ENCODE data around the gene CAV1.

CAV1 gene

GRCh38 chr7:116532102-116532688, 7.4 kb downstream of the CAV1 start:
- DNase-seq: no peak

GRCh38 chr7:116534790-116535189, 10.0 kb downstream of the CAV1 start:
- no peak for DNase-seq

- no peak for DNase-seq
Measured at GRCh38 chr7:116535416-116535815, 10.6 kb downstream of the CAV1 start.

- no peak for DNase-seq
Measured at GRCh38 chr7:116538138-116538537, 13.3 kb downstream of the CAV1 start.

- DNase-seq: no peak
Measured at GRCh38 chr7:116539879-116540278, 15.0 kb downstream of the CAV1 start.

- DNase-seq: no peak
Measured at GRCh38 chr7:116540743-116541142, 15.9 kb downstream of the CAV1 start.

GRCh38 chr7:116541951-116542350, 17.1 kb downstream of the CAV1 start:
- DNase-seq: no peak

GRCh38 chr7:116542618-116543017, 17.8 kb downstream of the CAV1 start:
- DNase-seq: no peak

- DNase-seq: no peak
Measured at GRCh38 chr7:116543664-116544063, 18.8 kb downstream of the CAV1 start.

GRCh38 chr7:116544487-116544886, 19.7 kb downstream of the CAV1 start:
- DNase-seq: no peak

GRCh38 chr7:116545411-116545993, 20.7 kb downstream of the CAV1 start:
- no peak for DNase-seq

GRCh38 chr7:116546054-116546453, 21.2 kb downstream of the CAV1 start:
- no peak for DNase-seq

GRCh38 chr7:116546916-116547315, 22.1 kb downstream of the CAV1 start:
- DNase-seq: no peak

- DNase-seq: no peak
Measured at GRCh38 chr7:116547347-116547746, 22.5 kb downstream of the CAV1 start.

GRCh38 chr7:116548506-116548905, 23.7 kb downstream of the CAV1 start:
- no peak for DNase-seq

GRCh38 chr7:116549370-116549769, 24.5 kb downstream of the CAV1 start:
- DNase-seq: no peak

- DNase-seq: no peak
Measured at GRCh38 chr7:116551692-116552091, 26.9 kb downstream of the CAV1 start.

GRCh38 chr7:116552602-116553001, 27.8 kb downstream of the CAV1 start:
- no peak for DNase-seq

- no peak for DNase-seq
Measured at GRCh38 chr7:116553168-116553964, 28.5 kb downstream of the CAV1 start.

- peak; percentile 26 for DNase-seq
Measured at GRCh38 chr7:116554436-116554835, 29.6 kb downstream of the CAV1 start.

- DNase-seq: no peak
Measured at GRCh38 chr7:116554911-116555310, 30.1 kb downstream of the CAV1 start.

- DNase-seq: no peak
Measured at GRCh38 chr7:116557066-116557585, 32.3 kb downstream of the CAV1 start.

GRCh38 chr7:116557901-116558300, 33.1 kb downstream of the CAV1 start:
- DNase-seq: no peak

Data from NCI-H1105 treated with DMSO at 0.1 percent for 48 hours (cell line).